Stimulated activated memory B cell treated with anti-CD40 and anti-IgM and Interleukin-4, amounts not matched to agents 10 μg/mL and 1 μg/mL and 100 μg/mL, for 72 hours (primary cell): ENCODE measurements around the gene DCLRE1C.
"Not testable (repeated sequence)": the region's sequence is repeated elsewhere in the genome, so short reads cannot be mapped to it uniquely, and the experiment has no call there.

ENCODE experiments used
- ATAC-seq: fragments of 150-1000 bp; cut with Tn5 transposase; 2 replicates; pipeline ENCODE4 v1.10.0; 2021
- H3K27ac Mint-ChIP-seq: one replicate; pipeline ENCODE4 v1.8.0; 2022; ENCODE audit warnings: mild to moderate bottlenecking, mixed read lengths
- H3K27me3 Mint-ChIP-seq: one replicate; pipeline ENCODE4 v1.8.0; 2022; ENCODE audit warnings: mixed read lengths
- H3K36me3 Mint-ChIP-seq: one replicate; pipeline ENCODE4 v1.8.0; 2022; ENCODE audit warnings: mixed read lengths
- H3K4me1 Mint-ChIP-seq: one replicate; pipeline ENCODE4 v1.8.0; 2022; ENCODE audit warnings: mixed read lengths
- H3K4me3 Mint-ChIP-seq: one replicate; pipeline ENCODE4 v1.8.0; 2022; ENCODE audit warnings: mild to moderate bottlenecking, moderate library complexity, mixed read lengths
- H3K9me3 Mint-ChIP-seq: one replicate; pipeline ENCODE4 v1.8.0; 2022; ENCODE audit warnings: mixed read lengths

Gene DCLRE1C

GRCh38 chr10:14879124-14879927, 74.6 kb downstream of the DCLRE1C start:
- peak; percentile 6 for ATAC-seq
- Mint-ChIP-seq H3K27ac (peak overlapping the region; percentile 90), H3K36me3 (peaks cover 8% of the 10 kb centered on the region), H3K9me3 (no peaks in the 10 kb centered on the region), H3K4me1 (peaks cover 35% of the 10 kb centered on the region), H3K27me3 (no peaks in the 10 kb centered on the region), H3K4me3 (peak overlapping the region; percentile 92)

- peaks cover 35% of the 10 kb centered on the region for H3K4me1 Mint-ChIP-seq
- peak within 1 kb of the TSS; percentile 90 for H3K27ac Mint-ChIP-seq
Observed at GRCh38 chr10:14878266-14879123, 75.4 kb downstream of the DCLRE1C start, which contains the start of gene SUV39H2. Gene SUV39H2 (plus strand): TSS chr10:14878866. CDS start chr10:14878889, 23 bp downstream.

GRCh38 chr10:14876764-14877163, 77.1 kb downstream of the DCLRE1C start:
- Mint-ChIP-seq H3K36me3 (peaks cover under 1% of the 10 kb centered on the region), H3K27ac (peak overlapping the region; percentile 21), H3K9me3 (no peaks in the 10 kb centered on the region), H3K4me1 (peaks cover 35% of the 10 kb centered on the region), H3K4me3 (peak overlapping the region; percentile 92), H3K27me3 (no peaks in the 10 kb centered on the region)
- ATAC-seq = no peak

More at GRCh38 chr10:14878266-14879123, 75.4 kb downstream of the DCLRE1C start, which contains the start of gene SUV39H2:
- ATAC-seq = peak; percentile 99
- no peaks in the 10 kb centered on the region for H3K9me3 Mint-ChIP-seq
- peaks cover 8% of the 10 kb centered on the region for H3K36me3 Mint-ChIP-seq
- H3K4me3 Mint-ChIP-seq = peak within 1 kb of the TSS; percentile 92
- H3K27me3 Mint-ChIP-seq = no peaks in the 10 kb centered on the region

GRCh38 chr10:14875941-14876340, 78.0 kb downstream of the DCLRE1C start:
- no peaks in the 10 kb centered on the region for H3K27me3 Mint-ChIP-seq
- H3K4me1 Mint-ChIP-seq = peaks cover 35% of the 10 kb centered on the region
- H3K36me3 Mint-ChIP-seq = no peaks in the 10 kb centered on the region
- no peak overlapping the region for H3K4me3 Mint-ChIP-seq
- H3K9me3 Mint-ChIP-seq = no peaks in the 10 kb centered on the region
- no peak overlapping the region for H3K27ac Mint-ChIP-seq
- no peak for ATAC-seq

GRCh38 chr10:14873090-14873760, 80.7 kb downstream of the DCLRE1C start:
- Mint-ChIP-seq H3K27me3 (no peaks in the 10 kb centered on the region), H3K27ac (no peak overlapping the region), H3K4me3 (no peak overlapping the region), H3K36me3 (peaks cover 13% of the 10 kb centered on the region), H3K9me3 (no peaks in the 10 kb centered on the region), H3K4me1 (peaks cover 23% of the 10 kb centered on the region)
- ATAC-seq = no peak

GRCh38 chr10:14864871-14865270, 89.0 kb downstream of the DCLRE1C start:
- not testable (repeated sequence) for ATAC-seq, H3K4me3 Mint-ChIP-seq, H3K27me3 Mint-ChIP-seq, H3K9me3 Mint-ChIP-seq, H3K27ac Mint-ChIP-seq, H3K4me1 Mint-ChIP-seq
- peaks cover 43% of the 10 kb centered on the region for H3K36me3 Mint-ChIP-seq

- H3K27ac Mint-ChIP-seq, H3K9me3 Mint-ChIP-seq, H3K27me3 Mint-ChIP-seq, H3K4me3 Mint-ChIP-seq, H3K4me1 Mint-ChIP-seq, ATAC-seq: not testable (repeated sequence)
- peaks cover 40% of the 10 kb centered on the region for H3K36me3 Mint-ChIP-seq
Observed at GRCh38 chr10:14864466-14864865, 89.4 kb downstream of the DCLRE1C start.

GRCh38 chr10:14860791-14861190, 93.1 kb downstream of the DCLRE1C start:
- H3K27ac Mint-ChIP-seq = peak overlapping the region; percentile 31
- no peaks in the 10 kb centered on the region for H3K9me3 Mint-ChIP-seq
- H3K36me3 Mint-ChIP-seq = peaks cover 55% of the 10 kb centered on the region
- H3K4me1 Mint-ChIP-seq = peaks cover 6% of the 10 kb centered on the region
- H3K27me3 Mint-ChIP-seq = no peaks in the 10 kb centered on the region
- H3K4me3 Mint-ChIP-seq = no peak overlapping the region
- ATAC-seq = no peak

GRCh38 chr10:14859775-14860174, 94.1 kb downstream of the DCLRE1C start:
- H3K4me1 Mint-ChIP-seq = peaks cover 6% of the 10 kb centered on the region
- H3K4me3 Mint-ChIP-seq = no peak overlapping the region
- H3K27me3 Mint-ChIP-seq = no peaks in the 10 kb centered on the region
- no peak overlapping the region for H3K27ac Mint-ChIP-seq
- H3K9me3 Mint-ChIP-seq = no peaks in the 10 kb centered on the region
- no peak for ATAC-seq
- peaks cover 56% of the 10 kb centered on the region for H3K36me3 Mint-ChIP-seq

GRCh38 chr10:14859043-14859442, 94.9 kb downstream of the DCLRE1C start:
- no peaks in the 10 kb centered on the region for H3K9me3 Mint-ChIP-seq
- peaks cover 6% of the 10 kb centered on the region for H3K4me1 Mint-ChIP-seq
- no peak for ATAC-seq
- no peak overlapping the region for H3K4me3 Mint-ChIP-seq
- no peak overlapping the region for H3K27ac Mint-ChIP-seq
- H3K27me3 Mint-ChIP-seq = no peaks in the 10 kb centered on the region
- peaks cover 57% of the 10 kb centered on the region for H3K36me3 Mint-ChIP-seq

- H3K27ac Mint-ChIP-seq = peak overlapping the region; percentile 37
- no peak overlapping the region for H3K4me3 Mint-ChIP-seq
- no peaks in the 10 kb centered on the region for H3K27me3 Mint-ChIP-seq
- peaks cover 53% of the 10 kb centered on the region for H3K36me3 Mint-ChIP-seq
- ATAC-seq = no peak
- peaks cover 6% of the 10 kb centered on the region for H3K4me1 Mint-ChIP-seq
- H3K9me3 Mint-ChIP-seq = no peaks in the 10 kb centered on the region
Observed at GRCh38 chr10:14858338-14858960, 95.4 kb downstream of the DCLRE1C start.

- Mint-ChIP-seq H3K9me3 (no peaks in the 10 kb centered on the region), H3K4me1 (peaks cover 6% of the 10 kb centered on the region), H3K36me3 (peaks cover 63% of the 10 kb centered on the region), H3K4me3 (no peak overlapping the region), H3K27me3 (no peaks in the 10 kb centered on the region), H3K27ac (no peak overlapping the region)
- no peak for ATAC-seq
Observed at GRCh38 chr10:14855453-14855852, 98.4 kb downstream of the DCLRE1C start.

- no peak overlapping the region for H3K4me3 Mint-ChIP-seq
- peaks cover 47% of the 10 kb centered on the region for H3K36me3 Mint-ChIP-seq
- H3K27me3 Mint-ChIP-seq = no peaks in the 10 kb centered on the region
- H3K4me1 Mint-ChIP-seq = no peaks in the 10 kb centered on the region
- H3K9me3 Mint-ChIP-seq = no peaks in the 10 kb centered on the region
- no peak for ATAC-seq
- no peak overlapping the region for H3K27ac Mint-ChIP-seq
Observed at GRCh38 chr10:14852236-14852635, 101.7 kb downstream of the DCLRE1C start.
